ENCODE results near the gene PPP1R14C. TPM values are rescaled to one million over a fixed set of nuclear protein-coding genes. Genes with fewer than 3 reads are reported as not detected.

Gene PPP1R14C
- total RNA-seq, 3 donors from 2014 or later, result 3.3 to 5.6 TPM; not detected in 1

DNA sequence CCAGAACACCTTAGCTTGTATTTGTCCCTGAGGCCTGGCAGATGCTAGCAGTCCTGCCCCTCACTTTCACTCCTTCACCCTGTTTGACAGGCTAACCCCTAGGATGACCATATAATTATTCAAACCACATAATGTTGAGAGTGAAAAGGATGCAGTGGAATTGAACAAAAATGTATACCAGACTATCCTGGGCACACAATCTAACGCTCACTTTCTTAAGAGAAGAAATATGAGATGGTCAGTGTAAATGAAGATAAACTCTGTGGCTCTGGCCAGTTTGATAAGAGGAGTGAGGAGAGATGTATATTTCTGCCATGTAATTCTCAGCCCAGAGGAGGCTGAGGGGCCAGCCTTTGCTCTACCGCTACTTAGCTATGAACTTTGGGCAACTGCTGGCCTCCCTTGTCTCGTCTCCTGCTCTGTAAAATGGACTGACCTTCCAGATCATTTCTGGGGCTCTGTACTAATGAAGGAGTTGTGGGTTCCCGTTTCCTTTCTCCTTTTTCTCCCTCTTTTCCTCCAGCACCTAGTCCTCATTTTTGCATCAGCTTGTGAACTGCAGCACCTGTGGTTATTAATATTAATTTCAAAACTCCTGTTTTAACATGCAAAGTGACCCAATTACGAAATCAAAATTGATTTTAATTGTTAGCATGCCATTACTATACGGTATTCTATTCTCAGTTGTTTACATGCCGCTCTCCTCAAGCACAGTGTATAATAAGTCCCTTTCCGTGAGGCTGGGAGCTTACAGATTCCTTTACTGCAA is 133.5 kb downstream of the PPP1R14C start:
- no peak for DNase-seq (ENCODE audit: low spot score in 2 of 2)
- Histone ChIP-seq H3K27me3 (no peaks in the 10 kb centered on the region), H3K4me1 (no peaks in the 10 kb centered on the region), H3K27ac (peak overlapping the region in 1 of 2 donors; percentile 38), H3K9me3 (no peaks in the 10 kb centered on the region), H3K4me3 (no peak overlapping the region), H3K36me3 (no peaks in the 10 kb centered on the region)
- TF ChIP-seq, protein P1, sequence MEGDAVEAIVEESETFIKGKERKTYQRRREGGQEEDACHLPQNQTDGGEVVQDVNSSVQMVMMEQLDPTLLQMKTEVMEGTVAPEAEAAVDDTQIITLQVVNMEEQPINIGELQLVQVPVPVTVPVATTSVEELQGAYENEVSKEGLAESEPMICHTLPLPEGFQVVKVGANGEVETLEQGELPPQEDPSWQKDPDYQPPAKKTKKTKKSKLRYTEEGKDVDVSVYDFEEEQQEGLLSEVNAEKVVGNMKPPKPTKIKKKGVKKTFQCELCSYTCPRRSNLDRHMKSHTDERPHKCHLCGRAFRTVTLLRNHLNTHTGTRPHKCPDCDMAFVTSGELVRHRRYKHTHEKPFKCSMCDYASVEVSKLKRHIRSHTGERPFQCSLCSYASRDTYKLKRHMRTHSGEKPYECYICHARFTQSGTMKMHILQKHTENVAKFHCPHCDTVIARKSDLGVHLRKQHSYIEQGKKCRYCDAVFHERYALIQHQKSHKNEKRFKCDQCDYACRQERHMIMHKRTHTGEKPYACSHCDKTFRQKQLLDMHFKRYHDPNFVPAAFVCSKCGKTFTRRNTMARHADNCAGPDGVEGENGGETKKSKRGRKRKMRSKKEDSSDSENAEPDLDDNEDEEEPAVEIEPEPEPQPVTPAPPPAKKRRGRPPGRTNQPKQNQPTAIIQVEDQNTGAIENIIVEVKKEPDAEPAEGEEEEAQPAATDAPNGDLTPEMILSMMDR (IDR thresholded peaks at IDR 0.05), result no peak
- TF ChIP-seq POLR2AphosphoS5 (IDR thresholded peaks at IDR 0.05) (no peak), POLR2A (IDR thresholded peaks at IDR 0.05) (no peak)
- intact Hi-C loops (cut with DNase I; ENCODE audit: low total_unique reads), result no loop called here

DNA sequence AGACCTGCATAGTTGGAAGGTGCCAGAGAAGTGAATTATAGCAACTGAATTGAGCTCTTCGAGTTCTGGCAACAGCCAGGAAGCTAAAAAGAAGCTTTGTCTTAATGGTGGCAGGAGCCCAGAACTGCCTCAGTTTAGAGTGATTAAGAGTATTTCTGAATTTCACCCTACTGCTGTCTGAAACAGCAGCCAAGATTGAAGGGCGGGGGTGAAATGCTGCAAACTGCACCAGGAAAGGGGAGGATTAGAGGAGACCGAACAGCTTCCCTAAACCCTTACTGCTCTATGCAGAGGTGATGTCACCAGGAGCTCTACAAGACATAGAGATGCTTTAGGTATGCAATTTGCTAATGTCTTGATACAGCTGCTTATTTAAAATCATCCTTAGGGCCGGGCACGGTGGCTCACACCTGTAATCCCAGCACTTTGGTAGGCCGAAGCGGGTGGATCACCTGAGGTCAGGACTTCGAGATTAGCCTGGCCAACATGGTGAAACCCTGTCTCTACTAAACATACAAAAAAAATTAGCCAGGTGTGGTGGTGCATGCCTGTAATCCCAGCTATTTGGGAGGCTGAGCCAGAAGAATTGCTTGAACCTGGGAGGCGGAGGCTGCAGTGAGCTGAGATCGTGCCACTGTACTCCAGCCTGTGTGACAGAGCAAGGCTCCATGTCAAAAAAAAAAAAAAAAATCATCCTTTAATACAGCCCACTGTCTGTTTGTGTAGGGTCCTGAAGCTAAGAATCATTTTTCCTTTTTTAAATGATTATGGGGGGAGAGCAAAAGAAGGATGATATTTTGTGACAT is 134.3 kb downstream of the PPP1R14C start:
- Histone ChIP-seq H3K4me3 (no peak overlapping the region), H3K27me3 (no peaks in the 10 kb centered on the region), H3K9me3 (no peaks in the 10 kb centered on the region), H3K27ac (peak overlapping the region; percentile 32 to 57), H3K4me1 (no peaks in the 10 kb centered on the region), H3K36me3 (no peaks in the 10 kb centered on the region)
- TF ChIP-seq POLR2A (IDR thresholded peaks at IDR 0.05) (no peak), POLR2AphosphoS5 (IDR thresholded peaks at IDR 0.05) (no peak)
- TF ChIP-seq, protein P1 (IDR thresholded peaks at IDR 0.05), result no peak
- intact Hi-C loops (cut with DNase I; ENCODE audit: low total_unique reads), result no loop called here
- DNase-seq (ENCODE audit: low spot score in 2 of 2), result no peak

DNA sequence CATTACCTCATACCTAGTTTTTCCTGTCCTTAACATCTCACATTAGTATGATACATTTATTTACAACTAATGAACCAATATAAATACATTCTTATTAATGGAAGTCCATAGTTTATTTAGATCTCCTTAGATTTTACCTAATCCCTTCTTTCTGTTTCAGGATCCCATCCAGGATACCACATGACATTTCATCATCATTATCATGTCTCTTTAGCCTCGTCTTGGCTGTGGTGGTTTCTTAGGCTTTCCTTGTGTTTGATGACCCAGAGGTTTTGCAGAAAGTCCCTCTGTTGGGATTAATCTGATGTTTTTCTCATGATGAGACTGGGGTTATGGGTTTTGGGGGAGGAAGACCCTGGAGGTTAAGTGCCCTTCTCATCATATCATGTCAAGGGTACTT is 136.7 kb downstream of the PPP1R14C start:
- TF ChIP-seq POLR2AphosphoS5 (IDR thresholded peaks at IDR 0.05) (no peak), POLR2A (IDR thresholded peaks at IDR 0.05) (no peak)
- TF ChIP-seq, protein P1 (IDR thresholded peaks at IDR 0.05), result no peak

DNA sequence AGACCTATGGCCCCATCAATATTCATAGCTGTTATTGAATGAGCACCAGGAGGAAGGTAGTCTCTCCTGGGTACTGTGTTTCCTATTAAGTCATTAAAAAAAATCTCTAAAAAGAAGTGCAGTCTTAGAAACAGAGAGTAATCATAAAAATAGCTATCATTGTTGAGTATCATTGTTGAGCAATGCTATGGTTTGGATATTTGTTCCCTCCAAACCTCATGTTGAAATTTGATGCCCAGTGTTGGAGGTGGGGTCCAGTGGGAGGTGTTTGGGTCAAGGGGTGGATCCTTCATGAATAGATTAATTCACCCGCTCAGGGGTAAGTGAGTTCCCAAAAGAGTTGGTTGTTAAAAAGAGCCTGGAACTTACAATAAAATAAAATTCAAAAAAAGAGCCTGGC is 137.9 kb downstream of the PPP1R14C start:
- Histone ChIP-seq H3K36me3 (no peaks in the 10 kb centered on the region), H3K9me3 (no peaks in the 10 kb centered on the region), H3K4me3 (no peak overlapping the region), H3K4me1 (no peaks in the 10 kb centered on the region), H3K27me3 (no peaks in the 10 kb centered on the region), H3K27ac (no peak overlapping the region)
- intact Hi-C loops (cut with DNase I; ENCODE audit: low total_unique reads), result no loop called here
- no peak for DNase-seq (ENCODE audit: low spot score in 2 of 2)
- no peak for TF ChIP-seq POLR2AphosphoS5 (IDR thresholded peaks at IDR 0.05)
- TF ChIP-seq POLR2A (IDR thresholded peaks at IDR 0.05), result no peak
- TF ChIP-seq, protein P1 (IDR thresholded peaks at IDR 0.05), result no peak

More for the DNA sequence above, 136.7 kb downstream of the PPP1R14C start:
- intact Hi-C loops (cut with DNase I; ENCODE audit: low total_unique reads), result no loop called here
- no peaks in the 10 kb centered on the region for H3K36me3 ChIP-seq
- H3K27me3 ChIP-seq, result no peaks in the 10 kb centered on the region
- H3K4me3 ChIP-seq, result no peak overlapping the region
- no peak overlapping the region for H3K27ac ChIP-seq
- no peak for DNase-seq (ENCODE audit: low spot score in 2 of 2)
- H3K9me3 ChIP-seq, result no peaks in the 10 kb centered on the region
- no peaks in the 10 kb centered on the region for H3K4me1 ChIP-seq

DNA sequence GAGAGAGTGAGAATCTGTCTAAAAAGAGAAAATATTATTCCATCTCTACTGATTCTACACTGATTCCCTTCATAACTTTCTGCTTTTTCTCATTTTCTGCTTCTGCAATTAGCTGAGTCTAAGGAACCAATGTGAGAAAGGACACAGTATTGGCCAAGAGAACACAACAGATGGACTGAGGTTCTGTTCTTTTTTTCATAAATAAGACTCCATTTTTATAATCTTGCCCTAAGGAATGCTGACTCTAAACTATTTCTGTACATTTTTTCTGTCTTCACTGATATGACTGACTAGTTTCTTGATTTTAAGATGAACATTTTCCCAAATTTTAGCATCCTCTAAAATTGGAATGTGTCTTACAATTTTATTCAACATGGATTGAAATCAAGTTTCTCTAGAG is 138.9 kb downstream of the PPP1R14C start:
- H3K36me3 ChIP-seq, result no peaks in the 10 kb centered on the region
- intact Hi-C loops (cut with DNase I; ENCODE audit: low total_unique reads), result no loop called here
- TF ChIP-seq POLR2A (IDR thresholded peaks at IDR 0.05), result no peak
- TF ChIP-seq POLR2AphosphoS5 (IDR thresholded peaks at IDR 0.05), result no peak
- H3K9me3 ChIP-seq, result no peaks in the 10 kb centered on the region
- H3K4me1 ChIP-seq, result no peaks in the 10 kb centered on the region
- no peak for DNase-seq (ENCODE audit: low spot score in 2 of 2)
- H3K27me3 ChIP-seq, result no peaks in the 10 kb centered on the region
- H3K4me3 ChIP-seq, result no peak overlapping the region
- no peak overlapping the region for H3K27ac ChIP-seq

All from breast epithelium (tissue), 4 donors.